GM12875 (cell line): Measurements from ENCODE around the gene STXBP3.

ENCODE experiments used
- H3K4me3 ChIP-seq: one replicate; pipeline ENCODE4 v1.5.1; 2011; ENCODE audit warnings: low read depth, low read length, control low read depth
- CTCF ChIP-seq: IDR thresholded peaks from 2 replicates; pipeline ENCODE4 v1.5.1; 2011; ENCODE audit warnings: low read depth, mild to moderate bottlenecking, control low read depth, inconsistent platforms, low read length, moderate library complexity, borderline replicate concordance; ENCODE audit not compliant: insufficient read depth

Gene STXBP3

GRCh38 chr1:108750476-108751181 is 4.2 kb downstream of the STXBP3 start:
- TF ChIP-seq CTCF = no peak

GRCh38 chr1:108753363-108753762 is 6.9 kb downstream of the STXBP3 start:
- no peak overlapping the region for H3K4me3 ChIP-seq
- no peak for TF ChIP-seq CTCF

More at GRCh38 chr1:108750476-108751181, 4.2 kb downstream of the STXBP3 start:
- H3K4me3 ChIP-seq = no peak overlapping the region

GRCh38 chr1:108758796-108759195 is 12.3 kb downstream of the STXBP3 start:
- no peak for TF ChIP-seq CTCF

GRCh38 chr1:108767115-108767514 is 20.6 kb downstream of the STXBP3 start:
- H3K4me3 ChIP-seq = no peak overlapping the region
- no peak for TF ChIP-seq CTCF

More at GRCh38 chr1:108758796-108759195, 12.3 kb downstream of the STXBP3 start:
- H3K4me3 ChIP-seq = no peak overlapping the region

GRCh38 chr1:108767708-108768107 is 21.2 kb downstream of the STXBP3 start:
- no peak overlapping the region for H3K4me3 ChIP-seq
- no peak for TF ChIP-seq CTCF

GRCh38 chr1:108777839-108778238 is 31.4 kb downstream of the STXBP3 start:
- TF ChIP-seq CTCF = no peak
- H3K4me3 ChIP-seq = no peak overlapping the region

GRCh38 chr1:108779455-108779854 is 33.0 kb downstream of the STXBP3 start:
- no peak for TF ChIP-seq CTCF

More at GRCh38 chr1:108779455-108779854, 33.0 kb downstream of the STXBP3 start:
- H3K4me3 ChIP-seq = no peak overlapping the region
